ENCODE measurements around the gene MRPS31.

DNA sequence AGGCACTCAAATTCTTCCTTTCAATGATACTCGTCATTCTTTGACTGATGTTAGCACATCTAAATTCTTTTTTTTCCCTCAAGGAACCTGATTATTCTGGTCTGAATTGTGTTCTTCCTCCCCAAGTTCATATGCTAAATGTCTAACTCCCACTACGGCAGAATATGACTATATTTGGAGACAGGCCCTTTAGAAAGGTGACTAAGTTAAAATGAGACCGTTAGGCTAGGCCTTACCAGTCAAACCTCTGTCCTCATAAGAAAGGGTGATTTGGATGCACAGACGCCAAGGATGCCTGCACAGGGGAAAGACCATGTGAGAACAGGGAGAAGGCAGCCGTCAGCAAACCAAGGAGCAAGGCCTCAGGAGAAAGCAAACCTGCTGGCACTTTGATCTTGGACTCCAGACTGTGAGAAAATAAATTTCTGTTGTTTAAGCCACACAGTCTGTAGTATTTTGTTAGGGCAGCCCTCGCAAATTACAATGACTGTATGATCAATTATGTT is 91.5 kb downstream of the MRPS31 start:
- TF ChIP-seq, protein P1, sequence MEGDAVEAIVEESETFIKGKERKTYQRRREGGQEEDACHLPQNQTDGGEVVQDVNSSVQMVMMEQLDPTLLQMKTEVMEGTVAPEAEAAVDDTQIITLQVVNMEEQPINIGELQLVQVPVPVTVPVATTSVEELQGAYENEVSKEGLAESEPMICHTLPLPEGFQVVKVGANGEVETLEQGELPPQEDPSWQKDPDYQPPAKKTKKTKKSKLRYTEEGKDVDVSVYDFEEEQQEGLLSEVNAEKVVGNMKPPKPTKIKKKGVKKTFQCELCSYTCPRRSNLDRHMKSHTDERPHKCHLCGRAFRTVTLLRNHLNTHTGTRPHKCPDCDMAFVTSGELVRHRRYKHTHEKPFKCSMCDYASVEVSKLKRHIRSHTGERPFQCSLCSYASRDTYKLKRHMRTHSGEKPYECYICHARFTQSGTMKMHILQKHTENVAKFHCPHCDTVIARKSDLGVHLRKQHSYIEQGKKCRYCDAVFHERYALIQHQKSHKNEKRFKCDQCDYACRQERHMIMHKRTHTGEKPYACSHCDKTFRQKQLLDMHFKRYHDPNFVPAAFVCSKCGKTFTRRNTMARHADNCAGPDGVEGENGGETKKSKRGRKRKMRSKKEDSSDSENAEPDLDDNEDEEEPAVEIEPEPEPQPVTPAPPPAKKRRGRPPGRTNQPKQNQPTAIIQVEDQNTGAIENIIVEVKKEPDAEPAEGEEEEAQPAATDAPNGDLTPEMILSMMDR (conservative IDR thresholded peaks at IDR 0.05; ENCODE audit: low read length): no peak
- TF ChIP-seq EZH2phosphoT487 (IDR thresholded peaks at IDR 0.05; ENCODE audit: borderline replicate concordance, low read depth, low read length): no peak

All from OCI-LY7 (cell line).